HCT116 (cell line): Measurements from ENCODE around the gene MICA. TPM values are rescaled to one million over a fixed set of nuclear protein-coding genes. Genes with fewer than 3 reads are reported as not detected.

Source experiments
- microRNA-seq: library from miRNA; unstranded; fragments of <30 nt; microRNA quantifications from one replicate; pipeline ENCODE4, GENCODE V29; 2016; ENCODE audit warnings: borderline number of aligned reads
- total RNA-seq: library from RNA; stranded (reverse); gene quantifications from one replicate; pipeline ENCODE4 v1.2.1, GENCODE V29; 2021; ENCODE audit not compliant: unreplicated experiment

Gene MICA
- total RNA-seq, 1 experiment from 2014 or later: 24.1 TPM

Small RNAs within 50 kb of the gene (microRNA-seq; reads per million reads assigned to microRNA genes)
- gene MIR6891: not detected

Other genes starting within 250 kb of the MICA start
- gene CCHCR1, start 245.8 kb upstream of the MICA start, total RNA-seq: 40.7 TPM
- gene TCF19, start 245.0 kb upstream of the MICA start, total RNA-seq: 15.4 TPM
- 1.9 TPM for gene POU5F1, start 232.9 kb upstream of the MICA start, total RNA-seq
- 333 TPM for gene HLA-C, start 131.5 kb upstream of the MICA start, total RNA-seq
- 381 TPM for gene HLA-B, start 46.4 kb upstream of the MICA start, total RNA-seq
- 21.7 TPM for gene MICB, start 94.5 kb downstream of the MICA start, total RNA-seq
- not detected for gene MCCD1, start 125.4 kb downstream of the MICA start, total RNA-seq
- 545 TPM for gene DDX39B, start 138.4 kb downstream of the MICA start, total RNA-seq
- 1.8 TPM for gene ATP6V1G2, start 143.0 kb downstream of the MICA start, total RNA-seq
- gene NFKBIL1, start 144.0 kb downstream of the MICA start, total RNA-seq: 26.6 TPM
- 1.1 TPM for gene LTA, start 168.7 kb downstream of the MICA start, total RNA-seq
- gene TNF, start 172.0 kb downstream of the MICA start, total RNA-seq: 0.59 TPM
- 0.64 TPM for gene LTB, start 178.8 kb downstream of the MICA start, total RNA-seq
- 0.69 TPM for gene LST1, start 182.7 kb downstream of the MICA start, total RNA-seq
- not detected for gene NCR3, start 189.4 kb downstream of the MICA start, total RNA-seq
- not detected for gene AIF1, start 211.6 kb downstream of the MICA start, total RNA-seq
- 250 TPM for gene PRRC2A, start 217.1 kb downstream of the MICA start, total RNA-seq
- gene BAG6, start 249.1 kb downstream of the MICA start, total RNA-seq: 368 TPM